Retina (tissue), 1 donor: ENCODE data around the gene CCDC197.

Experiments used
- DNase-seq: peaks from one replicate; pipeline ENCODE4 v3.0.0-alpha.2; 2016

Gene CCDC197

DNA sequence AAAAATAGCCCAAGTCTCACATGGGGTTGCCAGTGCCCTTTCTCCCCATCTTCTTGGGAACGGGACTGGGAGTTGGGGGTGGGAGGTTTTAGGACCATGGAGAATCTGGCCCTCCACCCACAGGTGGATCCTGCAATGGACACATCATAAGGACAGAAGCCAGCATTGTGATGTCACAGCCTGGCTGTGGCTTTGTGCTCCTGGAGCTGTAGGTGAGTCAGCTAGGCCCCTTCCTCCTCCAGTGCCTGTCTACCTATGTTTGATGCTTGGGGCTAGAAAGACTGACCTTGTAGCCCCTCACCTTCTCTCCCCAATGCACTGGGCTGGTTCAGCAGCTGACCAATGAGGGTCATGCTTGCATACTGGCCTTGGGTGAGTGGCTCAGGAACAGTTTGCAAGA lies at the start of gene CCDC197:
CCDC197 (plus strand) TSS at position 220 of the 400 bp plus-strand sequence. CDS start 831 bp downstream, outside the sequence.
- DNase-seq = no peak

DNA sequence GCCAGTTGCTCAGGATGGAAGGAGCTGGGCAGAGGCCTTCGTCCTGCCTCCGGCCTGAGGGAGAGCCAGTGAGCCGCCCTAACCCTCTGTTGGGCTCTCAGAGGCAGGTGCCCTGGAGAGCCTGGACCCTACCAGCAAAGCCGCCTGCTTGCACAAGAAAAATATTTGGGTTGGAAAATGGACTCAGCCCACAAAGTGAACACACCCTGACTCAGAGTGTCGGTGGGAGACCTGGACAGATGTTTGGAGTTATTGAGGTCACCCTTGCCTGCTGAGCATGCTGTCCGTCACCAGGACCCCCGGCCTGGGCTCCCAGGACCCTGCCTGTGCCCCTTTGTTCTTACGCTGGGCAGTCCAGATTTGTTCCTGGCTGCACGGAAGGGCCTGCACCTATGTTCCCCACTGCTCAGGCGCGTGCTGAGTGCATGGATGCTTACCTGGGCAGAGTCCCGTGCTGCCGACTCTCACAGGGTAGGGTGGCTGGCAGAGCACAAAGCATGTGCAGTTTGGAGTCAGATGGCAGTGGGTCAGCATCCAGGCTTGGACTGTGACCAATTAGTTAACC lies 47.5 kb upstream of the CCDC197 start:
- no peak for DNase-seq

DNA sequence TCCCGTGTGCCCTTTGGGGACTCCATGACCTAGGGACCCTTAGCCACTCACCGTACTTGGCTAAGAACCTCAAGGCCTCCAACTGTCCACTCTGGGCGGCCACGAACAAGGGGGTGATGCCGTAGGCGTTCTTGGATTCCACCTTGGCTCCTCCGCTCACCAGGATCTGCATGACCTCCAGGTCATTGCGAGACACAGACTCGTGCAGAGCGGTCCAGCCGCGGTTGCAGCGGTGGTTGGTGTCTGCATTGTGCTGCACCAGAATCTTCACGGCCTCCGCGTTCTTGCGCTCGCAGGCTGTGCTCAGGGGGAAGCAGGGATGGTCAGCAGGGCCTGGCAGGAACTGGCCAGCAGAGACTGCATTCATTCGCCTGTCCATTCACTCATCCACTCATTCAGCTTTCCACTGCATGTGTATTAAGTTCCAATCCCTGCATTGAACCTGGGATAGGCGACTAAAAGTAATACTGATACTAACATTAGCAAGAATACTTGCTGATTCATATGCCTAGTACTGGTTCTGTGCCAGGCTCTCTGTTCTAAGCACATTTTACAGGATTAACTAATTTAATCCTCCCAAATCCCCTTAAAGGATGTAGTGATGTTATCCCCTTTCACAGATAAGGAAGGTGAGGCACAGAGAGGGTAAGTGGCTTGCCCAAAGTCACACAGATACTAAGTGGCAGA lies 46.0 kb upstream of the CCDC197 start:
- DNase-seq = no peak

DNA sequence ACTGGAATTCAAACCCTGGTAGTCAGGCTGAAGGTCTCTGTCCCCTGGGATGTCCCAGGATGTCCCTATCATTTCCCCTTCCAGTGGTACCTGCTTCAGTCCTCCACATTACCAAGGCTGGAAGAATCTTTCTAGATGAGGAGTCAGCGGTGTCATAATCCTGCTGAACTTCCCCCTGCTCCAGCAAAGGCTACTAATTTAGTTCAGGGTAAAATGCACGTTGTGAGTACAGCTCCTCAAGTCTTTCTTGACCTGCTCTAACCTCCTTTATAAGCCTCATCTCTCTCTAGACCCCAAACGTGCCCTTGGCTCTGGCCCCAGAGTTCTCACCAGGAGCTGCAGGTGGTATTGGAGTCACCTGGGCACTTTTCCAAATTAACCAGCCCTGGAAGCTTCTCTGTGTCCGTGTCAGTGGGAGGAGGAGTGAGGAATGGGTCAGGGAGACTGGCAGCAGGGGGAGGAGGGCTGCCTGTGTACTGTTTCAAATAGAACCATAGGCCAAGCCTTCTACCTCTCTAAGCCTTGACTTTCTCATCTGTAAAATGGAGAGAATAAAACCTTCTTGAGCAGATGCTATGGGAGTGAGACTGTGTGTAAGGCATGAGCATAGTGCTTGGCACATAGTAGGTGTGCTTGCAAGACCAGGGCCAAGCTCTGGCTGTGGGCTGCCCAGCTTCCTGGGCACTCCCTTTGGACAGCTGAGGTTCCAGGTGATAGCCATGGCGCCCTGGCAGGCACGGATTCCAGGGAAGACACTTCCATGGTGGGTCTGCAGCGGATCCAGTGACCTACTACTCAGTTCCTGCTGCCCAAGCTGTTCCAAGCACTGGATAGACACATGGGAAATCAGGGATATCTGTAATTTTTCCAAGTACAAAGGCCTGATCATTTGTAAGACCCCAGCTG lies 45.2 kb upstream of the CCDC197 start:
- DNase-seq = no peak

DNA sequence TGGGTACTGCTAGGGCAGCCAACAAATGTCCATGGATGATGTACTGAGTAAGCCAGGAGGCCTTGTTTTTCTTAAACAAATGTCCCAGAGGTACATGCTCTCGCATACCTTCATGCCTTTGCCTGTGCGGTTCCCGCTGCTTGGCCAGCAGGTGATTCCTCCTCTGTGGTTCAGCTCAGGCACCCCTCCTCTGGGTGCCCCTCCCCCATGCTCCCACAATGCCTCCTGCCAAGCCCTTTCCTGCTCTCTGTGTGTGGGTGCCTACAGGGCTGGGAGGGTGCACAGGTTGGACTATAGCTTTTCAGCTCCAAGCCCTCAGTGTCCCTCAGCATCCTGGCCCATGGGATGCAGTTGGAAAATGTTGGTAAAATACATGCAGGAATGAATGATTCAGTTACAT lies 44.3 kb upstream of the CCDC197 start:
- DNase-seq = no peak

GRCh38 chr14:93953263-93953662 lies 43.8 kb upstream of the CCDC197 start:
- no peak for DNase-seq

- DNase-seq = no peak
Measured at GRCh38 chr14:93953739-93954515, 43.2 kb upstream of the CCDC197 start.

DNA sequence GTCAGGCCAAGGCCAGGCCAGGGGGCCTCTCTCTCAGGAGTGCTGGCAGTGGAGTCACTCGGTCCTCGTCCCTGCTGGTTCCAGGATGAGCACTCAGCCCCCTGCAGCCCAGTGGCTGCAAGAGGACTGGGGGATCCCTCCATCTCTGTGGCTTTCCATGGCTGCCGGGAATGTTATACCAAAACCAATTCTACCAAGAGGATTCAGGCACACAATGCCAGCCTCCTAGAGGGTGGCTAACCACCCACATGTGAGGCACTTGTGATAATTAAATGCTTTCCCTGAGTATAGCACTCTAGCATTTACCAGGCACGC lies 42.6 kb upstream of the CCDC197 start:
- DNase-seq = no peak

DNA sequence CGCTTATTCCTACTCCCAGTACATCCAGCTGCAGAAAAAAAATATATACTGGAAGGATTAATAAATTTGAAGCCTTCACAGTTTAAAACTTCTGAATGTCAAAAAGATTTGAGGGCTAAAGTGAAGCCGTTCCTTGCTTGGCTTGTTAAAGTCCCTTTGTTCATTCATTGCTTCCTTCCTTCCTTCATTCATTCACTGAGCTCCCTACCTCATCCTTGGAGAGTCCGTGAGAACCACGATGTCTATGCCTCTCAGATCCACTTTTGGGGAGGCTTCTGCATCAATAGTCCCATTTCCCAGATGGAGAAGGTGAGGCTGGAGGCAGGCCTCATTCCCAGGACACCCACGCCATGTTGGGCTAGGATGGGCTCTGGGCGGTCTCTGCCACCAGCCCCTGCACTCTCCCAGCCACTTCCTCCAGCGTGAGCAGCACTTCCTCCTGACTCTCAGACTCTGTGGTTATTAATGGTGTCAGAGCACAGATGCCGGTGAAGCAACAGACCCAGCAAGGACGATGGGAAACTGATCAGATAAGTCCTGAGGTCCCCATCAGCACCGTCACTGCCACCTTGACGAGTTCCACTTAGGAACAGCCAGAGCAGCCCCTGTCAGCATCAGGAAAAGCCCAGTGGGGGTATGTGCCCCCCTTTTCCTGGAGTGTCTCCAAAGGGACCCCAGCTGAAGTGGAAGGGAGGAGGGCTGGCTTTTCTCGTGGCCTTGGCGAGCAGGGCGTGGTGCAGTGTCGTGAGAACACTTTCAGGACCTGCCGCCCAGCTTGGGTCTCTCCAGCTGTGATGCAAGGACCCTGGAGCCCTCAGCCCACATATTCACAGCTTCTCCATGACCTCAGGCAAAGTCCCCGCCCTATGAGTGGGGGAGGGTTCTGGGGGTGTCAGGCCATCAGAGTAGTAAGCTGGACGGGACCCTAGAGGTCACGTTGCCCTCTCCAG lies 41.9 kb upstream of the CCDC197 start:
- no peak for DNase-seq

GRCh38 chr14:93955850-93956481 lies 41.1 kb upstream of the CCDC197 start:
- DNase-seq = no peak

GRCh38 chr14:93956514-93957332 lies 40.4 kb upstream of the CCDC197 start:
- no peak for DNase-seq

DNA sequence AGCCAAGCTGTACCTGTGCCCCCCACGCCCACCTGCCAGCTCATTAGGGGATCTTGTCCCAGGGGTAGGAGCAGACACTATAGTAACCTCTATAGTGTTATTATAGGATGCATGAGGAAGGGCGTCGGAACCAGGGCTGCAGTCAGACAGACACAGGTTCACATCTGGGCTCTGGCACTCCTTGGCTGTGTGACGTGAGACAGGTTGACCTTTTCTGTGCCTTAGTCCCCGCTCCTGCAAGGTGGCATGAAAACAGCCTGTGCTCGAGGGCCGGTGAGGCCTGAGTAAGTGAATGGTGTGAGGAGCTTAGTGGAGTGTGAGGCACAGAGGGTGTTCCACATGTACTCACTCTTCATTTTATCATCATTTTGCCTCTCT lies 39.8 kb upstream of the CCDC197 start:
- no peak for DNase-seq

GRCh38 chr14:93957751-93958566 lies 39.1 kb upstream of the CCDC197 start:
- no peak for DNase-seq

DNA sequence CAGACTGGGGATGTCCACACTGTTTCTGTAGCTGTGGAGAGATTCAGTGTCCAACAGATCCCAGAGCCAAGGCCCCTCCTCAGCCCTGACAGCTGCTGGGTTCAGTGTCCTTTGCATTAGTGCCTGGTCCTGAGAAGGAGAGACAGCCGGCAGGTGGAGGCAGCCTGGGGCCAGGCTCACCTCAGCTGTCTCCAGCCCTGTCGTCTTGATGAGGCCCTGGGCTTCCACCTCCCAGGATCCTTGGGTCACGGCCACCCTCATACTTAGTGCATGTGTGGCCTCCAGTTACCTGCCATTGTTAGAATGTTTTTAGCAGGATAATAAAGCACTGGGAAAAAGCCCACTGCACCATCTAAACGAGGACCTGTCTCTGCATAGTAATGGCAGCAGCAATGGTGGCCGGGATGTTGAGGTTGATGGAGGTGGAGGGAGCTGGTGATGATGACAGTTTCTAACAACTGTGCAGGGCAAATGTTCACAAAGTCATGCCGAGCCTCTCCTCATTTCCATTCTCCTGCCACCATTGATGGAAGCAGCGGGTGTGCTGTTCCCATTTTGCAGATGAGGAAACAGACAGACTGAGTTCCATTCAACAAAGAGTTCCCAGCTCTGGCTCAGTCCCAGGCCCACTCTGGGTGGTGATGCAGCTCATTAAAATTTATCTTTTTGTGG lies 38.4 kb upstream of the CCDC197 start:
- no peak for DNase-seq

- no peak for DNase-seq
Measured at GRCh38 chr14:93959239-93960107, 37.6 kb upstream of the CCDC197 start.

GRCh38 chr14:93960108-93960475 lies 37.0 kb upstream of the CCDC197 start:
- DNase-seq = no peak

GRCh38 chr14:93960774-93961438 lies 36.2 kb upstream of the CCDC197 start:
- no peak for DNase-seq

DNA sequence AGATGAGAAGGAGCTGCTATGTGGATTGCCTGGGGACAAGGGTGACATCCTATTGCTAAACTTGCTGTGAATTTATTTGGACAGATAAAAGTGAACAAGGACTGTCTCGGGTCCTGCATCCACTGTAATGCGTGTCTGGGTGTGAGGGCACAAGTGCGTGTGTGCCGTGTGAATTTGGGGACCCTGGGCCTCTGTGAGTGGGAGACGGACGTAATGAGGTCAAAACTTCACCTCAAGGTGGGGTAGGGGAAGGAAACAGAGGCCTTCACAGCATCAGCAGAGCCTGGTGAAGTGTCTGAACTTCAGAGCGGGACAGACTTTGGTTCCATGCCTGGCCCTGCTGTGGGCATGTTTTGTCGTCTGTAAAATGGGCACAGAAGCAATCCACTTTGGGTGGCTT lies 35.5 kb upstream of the CCDC197 start:
- DNase-seq = no peak
